Colonic mucosa (tissue), 4 donors: ENCODE results near the gene DHRSX. TPM values are rescaled to one million over a fixed set of nuclear protein-coding genes. Genes with fewer than 3 reads are reported as not detected.
"Not testable (repeated sequence)": the region's sequence is repeated elsewhere in the genome, so short reads cannot be mapped to it uniquely, and the experiment has no call there.

ENCODE experiments used
- DNase-seq: peaks from one replicate; pipeline ENCODE4 v3.0.0-alpha.2; 2020
- H3K27ac ChIP-seq: fragments of 200-600 bp; one replicate; pipeline ENCODE4 v1.8.0; 2021
- H3K27me3 ChIP-seq: fragments of 200-600 bp; one replicate; pipeline ENCODE4 v1.8.0; 2021
- H3K36me3 ChIP-seq: fragments of 200-600 bp; one replicate; pipeline ENCODE4 v1.8.0; 2021
- H3K4me1 ChIP-seq: fragments of 200-600 bp; one replicate; pipeline ENCODE4 v1.8.0; 2021; ENCODE audit warnings: mild to moderate bottlenecking
- H3K4me3 ChIP-seq: fragments of 200-600 bp; one replicate; pipeline ENCODE4 v1.8.0; 2021
- H3K9ac ChIP-seq, 2 donors: one replicate each; pipeline ENCODE4 v1.7.0; 2013; ENCODE audit warnings: control low read depth in 2 of 2, low read depth in 2 of 2, low read length in 2 of 2
- H3K9me3 ChIP-seq: fragments of 200-600 bp; one replicate; pipeline ENCODE4 v1.8.0; 2021
- CTCF ChIP-seq: fragments of 200-600 bp; IDR thresholded peaks from one replicate; pipeline ENCODE4 v1.8.0; 2022; ENCODE audit warnings: antibody characterized with exemption, mild to moderate bottlenecking
- intact Hi-C: fragments of 100-400 bp; cut with DNase I; formaldehyde crosslinking; loops from one replicate; pipeline ENCODE4 v1.14.1; 2022
- total RNA-seq, 2 donors: library from RNA; stranded (reverse); fragmentation: NEBNext Ultra II Directional in 1 of 2; extraction: Animal tissue kit (Norgen Biotek cat#: 25700) in 1 of 2; gene quantifications; one replicate each; pipeline ENCODE4 v1.2.1, GENCODE V29; 2021
- donor health status: healthy.
- donor health status: DM: no; HTN: no; CAD: no.
- donor health status: DM: no; HTN: no; CAD: no.

The DHRSX gene
- total RNA-seq, 2 donors from 2014 or later = 28.6 to 43.3 TPM

- no peak for TF ChIP-seq CTCF
- no peaks in the 10 kb centered on the region for H3K36me3 ChIP-seq
- no peak overlapping the region for H3K9ac ChIP-seq
- no peak overlapping the region for H3K27ac ChIP-seq
- intact Hi-C loops = no loop called here
- H3K27me3 ChIP-seq = no peaks in the 10 kb centered on the region
- no peaks in the 10 kb centered on the region for H3K4me1 ChIP-seq
- H3K4me3 ChIP-seq = no peak overlapping the region
- H3K9me3 ChIP-seq = no peaks in the 10 kb centered on the region
- no peak for DNase-seq
Observed at GRCh38 chrX:2458309-2458708, 42.5 kb downstream of the DHRSX start.

DNA sequence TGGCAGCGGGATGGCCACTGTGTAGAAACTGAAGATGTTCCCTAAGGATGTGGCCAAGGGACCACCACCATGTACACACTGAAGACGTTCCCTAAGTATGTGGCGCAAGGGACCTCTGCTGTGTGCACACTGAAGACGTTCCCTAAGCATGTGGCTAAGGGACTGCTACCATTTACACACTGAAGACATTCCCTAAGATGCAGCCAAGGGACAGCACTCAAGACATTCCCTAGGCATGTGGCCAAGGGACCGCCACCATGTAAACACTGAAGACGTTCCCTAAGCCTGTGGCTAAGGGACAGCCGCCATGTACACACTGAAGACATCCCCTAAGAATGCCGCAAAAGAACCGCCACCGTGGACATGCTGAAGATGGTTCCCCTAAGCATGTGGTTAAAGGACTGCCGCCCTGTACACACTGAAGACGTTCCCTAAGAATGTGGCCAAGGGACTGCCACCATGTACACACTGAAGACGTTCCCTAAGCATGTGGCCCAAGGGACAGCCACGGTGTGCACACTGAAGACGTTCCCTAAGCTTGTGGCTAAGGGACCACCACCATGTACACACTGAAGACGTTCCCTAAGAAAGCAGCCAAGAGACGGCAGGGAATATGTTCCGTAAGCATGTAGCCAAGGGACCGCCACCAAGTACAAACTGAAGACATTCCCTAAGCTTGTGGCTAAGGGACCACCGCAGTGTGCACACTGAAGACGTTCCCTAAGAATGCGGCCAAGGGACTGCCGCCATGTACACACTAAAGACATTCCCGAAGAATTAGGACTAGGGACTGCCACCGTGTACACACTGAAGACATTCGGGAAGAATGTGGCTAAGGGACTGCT is 43.3 kb downstream of the DHRSX start:
- no peak for TF ChIP-seq CTCF
- intact Hi-C loops = no loop called here
- H3K27ac ChIP-seq = no peak overlapping the region
- H3K4me3 ChIP-seq = no peak overlapping the region
- no peaks in the 10 kb centered on the region for H3K27me3 ChIP-seq
- no peaks in the 10 kb centered on the region for H3K4me1 ChIP-seq
- H3K36me3 ChIP-seq = no peaks in the 10 kb centered on the region
- no peak overlapping the region for H3K9ac ChIP-seq
- no peak for DNase-seq
- no peaks in the 10 kb centered on the region for H3K9me3 ChIP-seq

DNA sequence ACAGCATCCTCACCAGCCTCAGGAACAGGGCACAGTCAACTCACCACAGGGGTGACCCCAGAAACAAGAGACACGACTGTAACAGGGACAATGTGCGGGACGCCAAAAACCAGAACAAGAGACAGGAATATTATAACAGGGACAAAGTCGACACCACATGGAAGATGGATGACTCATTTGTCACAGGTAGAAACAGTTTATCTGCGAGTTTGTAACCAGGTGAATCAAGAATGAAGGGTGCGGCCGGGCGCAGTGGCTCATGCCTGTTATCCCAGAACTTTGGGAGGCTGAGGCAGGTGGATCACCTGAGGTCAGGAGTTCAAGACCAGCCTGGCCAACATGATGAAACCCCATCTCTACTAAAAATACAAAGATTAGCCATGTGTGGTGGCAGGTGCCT is 44.7 kb downstream of the DHRSX start:
- H3K9ac ChIP-seq, H3K27ac ChIP-seq, H3K36me3 ChIP-seq, intact Hi-C loops, DNase-seq, H3K27me3 ChIP-seq, H3K4me1 ChIP-seq, H3K9me3 ChIP-seq, H3K4me3 ChIP-seq: not testable (repeated sequence)

DNA sequence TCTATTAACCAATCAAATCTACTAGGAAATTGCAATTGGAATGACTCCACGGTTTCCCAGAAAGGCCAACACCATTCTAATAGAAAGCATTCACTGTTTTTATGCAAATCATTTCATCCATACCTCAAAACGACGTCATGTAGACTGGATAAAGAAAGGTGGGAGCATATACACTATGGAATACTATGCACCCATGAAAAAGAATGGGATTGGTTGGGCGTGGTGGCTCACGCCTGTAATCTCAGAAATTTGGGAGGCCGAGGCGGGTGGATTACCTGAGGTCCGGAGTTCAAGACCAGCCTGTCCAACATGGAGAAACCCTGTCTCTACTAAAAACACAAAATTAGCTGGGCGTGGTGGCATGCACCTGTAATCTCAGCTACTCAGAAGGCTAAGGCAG is 46.2 kb downstream of the DHRSX start:
- DNase-seq, intact Hi-C loops, H3K27me3 ChIP-seq: not testable (repeated sequence)

DNA sequence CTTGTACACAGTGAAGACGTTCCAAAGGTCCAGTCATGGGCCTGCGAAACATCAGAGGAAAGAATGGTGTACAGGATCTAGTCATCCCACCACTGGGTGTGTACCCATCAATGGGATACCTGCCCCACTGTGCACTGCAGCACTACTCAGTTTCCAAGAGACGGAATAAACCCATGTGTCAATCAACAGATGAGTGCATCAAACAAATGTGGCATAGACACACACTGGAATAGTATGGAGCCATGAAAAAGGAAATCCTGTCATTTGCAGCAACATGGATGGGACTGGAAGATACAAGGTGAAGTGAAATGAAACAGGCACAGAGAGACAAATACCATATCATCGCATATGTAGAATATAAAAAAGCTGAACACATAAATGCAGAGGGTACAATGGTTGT is 48.0 kb downstream of the DHRSX start:
- intact Hi-C loops = no loop called here
- H3K9ac ChIP-seq = no peak overlapping the region
- no peak for DNase-seq
- H3K27ac ChIP-seq = no peak overlapping the region
- H3K36me3 ChIP-seq = no peaks in the 10 kb centered on the region
- H3K9me3 ChIP-seq = no peaks in the 10 kb centered on the region
- no peaks in the 10 kb centered on the region for H3K27me3 ChIP-seq
- no peak for TF ChIP-seq CTCF
- no peak overlapping the region for H3K4me3 ChIP-seq
- no peaks in the 10 kb centered on the region for H3K4me1 ChIP-seq

More for the DNA sequence above, 46.2 kb downstream of the DHRSX start:
- not testable (repeated sequence) for H3K4me1 ChIP-seq, H3K27ac ChIP-seq, H3K36me3 ChIP-seq, H3K9me3 ChIP-seq, H3K4me3 ChIP-seq, H3K9ac ChIP-seq

DNA sequence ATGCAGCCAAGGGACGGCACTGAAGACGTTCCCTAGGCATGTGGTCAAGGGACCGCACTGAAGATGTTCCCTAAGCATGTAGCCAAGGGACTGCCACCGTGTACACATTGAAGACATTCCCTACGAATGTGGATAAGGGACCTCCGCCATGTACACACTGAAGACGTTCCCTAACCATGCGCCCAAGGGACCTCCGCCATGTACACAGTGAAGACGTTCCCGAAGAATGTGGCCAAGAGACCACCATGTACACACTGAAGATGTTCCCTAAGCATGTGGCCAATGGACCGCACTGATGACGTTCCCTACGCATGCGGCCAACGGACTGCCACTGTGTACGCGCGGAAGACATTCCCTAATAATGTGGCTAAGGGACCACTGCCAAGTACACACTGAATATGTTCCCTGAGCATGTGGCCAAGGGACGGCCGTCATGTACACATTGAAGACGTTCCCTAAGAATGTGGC is 48.4 kb downstream of the DHRSX start:
- DNase-seq = no peak
- intact Hi-C loops = no loop called here
- Histone ChIP-seq H3K27me3 (no peaks in the 10 kb centered on the region), H3K9me3 (no peaks in the 10 kb centered on the region), H3K36me3 (no peaks in the 10 kb centered on the region), H3K4me3 (no peak overlapping the region), H3K9ac (no peak overlapping the region), H3K27ac (no peak overlapping the region), H3K4me1 (no peaks in the 10 kb centered on the region)
- no peak for TF ChIP-seq CTCF
